Cardiac ventricle fibroblast (primary cell): ENCODE results near the gene RPS10. TPM values are rescaled to one million over a fixed set of nuclear protein-coding genes. Genes with fewer than 3 reads are reported as not detected.

ENCODE experiments used
- total RNA-seq: library from RNA; depleted of rRNA; stranded (reverse); fragments of >200 nt; gene quantifications from 2 replicates; pipeline ENCODE4 v1.2.3, GENCODE V29; 2015

Gene RPS10
- 2,025 and 2,137 TPM in 2 replicates for total RNA-seq

GRCh38 chr6:34425498-34426410 lies at the start of gene RPS10:
TSS of gene RPS10 (minus strand) at chr6:34426069. CDS start at chr6:34425221, 848 bp downstream.

GRCh38 chr6:34465531-34466241 lies 39.8 kb upstream of the RPS10 start, which contains the start of gene PACSIN1:
TSS of gene PACSIN1 (plus strand) at chr6:34466076. CDS start at chr6:34526306, 60,230 bp downstream.

GRCh38 chr6:34392497-34393190 lies 33.2 kb downstream of the RPS10 start, which contains the start of gene NUDT3:
TSS of gene NUDT3 (minus strand) at chr6:34392669. CDS start at chr6:34392362, 307 bp downstream.

Other genes starting within 250 kb of the RPS10 start
- 192 and 215 TPM in 2 replicates for gene HMGA1, start 189.2 kb downstream of the RPS10 start, total RNA-seq
- 16.7 and 20.4 TPM in 2 replicates for gene SMIM29, start 177.1 kb downstream of the RPS10 start, total RNA-seq
- gene NUDT3, start 33.4 kb downstream of the RPS10 start, total RNA-seq, result 16.7 TPM in 2 replicates
- not detected in 2 replicates for gene PACSIN1, start 40.0 kb upstream of the RPS10 start, total RNA-seq
- gene SPDEF, start 130.3 kb upstream of the RPS10 start, total RNA-seq, result not detected in 2 replicates